Gastrocnemius medialis (tissue), 4 donors: ENCODE data around the gene ZBTB20. TPM values are rescaled to one million over a fixed set of nuclear protein-coding genes. Genes with fewer than 3 reads are reported as not detected.

ENCODE experiments used
- ATAC-seq, 2 donors: fragments of 150-250 bp; one replicate each; pipeline ENCODE4 v1.9.1; 2016
- DNase-seq, 2 donors: peaks; one replicate each; pipeline ENCODE4 v3.0.0-alpha.2; 2019
- H3K27ac ChIP-seq, 4 donors: fragments of 200-600 bp; sonication (generic); 1 replicate in 1 of 4; 2 replicates in 3 of 4; pipeline ENCODE4 v1.5.1; 2016 to 2018; ENCODE audit warnings: mild to moderate bottlenecking in 2 of 4, moderate library complexity in 1 of 4
- H3K27me3 ChIP-seq, 3 donors: fragments of 200-600 bp; sonication (generic) in 2 of 3; 1 replicate in 1 of 3; 2 replicates in 2 of 3; pipeline versions ENCODE4 v1.5.1 to v1.6.0; 2016 to 2019; ENCODE audit warnings: mild to moderate bottlenecking in 1 of 3, moderate library complexity in 1 of 3
- H3K36me3 ChIP-seq, 2 donors: fragments of 200-600 bp; sonication (generic) in 1 of 2; one replicate each; pipeline ENCODE4 v1.5.1; 2017 to 2018
- H3K4me1 ChIP-seq, 2 donors: fragments of 200-600 bp; sonication (generic) in 1 of 2; one replicate each; pipeline ENCODE4 v1.5.1; 2016 to 2017; ENCODE audit warnings: mild to moderate bottlenecking in 2 of 2
- H3K4me3 ChIP-seq, 4 donors: fragments of 200-600 bp; sonication (generic) in 3 of 4; 1 replicate in 1 of 4; 2 replicates in 3 of 4; pipeline ENCODE4 v1.5.1; 2016 to 2019; ENCODE audit warnings: mild to moderate bottlenecking in 2 of 4
- H3K9me3 ChIP-seq, 3 donors: fragments of 200-600 bp; sonication (generic) in 2 of 3; 1 replicate in 1 of 3; 2 replicates in 2 of 3; pipeline ENCODE4 v1.5.1; 2016 to 2019
- CTCF ChIP-seq, 5 experiments: fragments of 450-650 bp in 3 of 5; fragments of 200-600 bp in 2 of 5; sonication (generic) in 2 of 5; IDR thresholded peaks in 4 of 5; conservative IDR thresholded peaks in 1 of 5; 1 replicate in 4 of 5; 2 replicates in 1 of 5; pipeline ENCODE4 v1.5.1; 2016 to 2019; ENCODE audit warnings: antibody characterized with exemption in 5 of 5, mild to moderate bottlenecking in 3 of 5, moderate library complexity in 3 of 5
- POLR2A ChIP-seq, 2 donors: fragments of 450-650 bp; IDR thresholded peaks; one replicate each; pipeline ENCODE4 v1.6.1; 2017; ENCODE audit warnings: antibody characterized with exemption in 2 of 2, mild to moderate bottlenecking in 2 of 2, moderate library complexity in 2 of 2
- in situ Hi-C, 4 donors: fragments of 200-750 bp; cut with MboI; loops; one replicate each; pipeline versions ENCODE4 v1.15.0 to v1.8.0; 2017; ENCODE audit warnings: low sequenced_read_pairs in 4 of 4
- intact Hi-C: fragments of 100-400 bp; cut with DNase I; formaldehyde crosslinking; loops from one replicate; pipeline ENCODE4 v1.15.1; 2023; ENCODE audit warnings: low total_unique reads
- total RNA-seq, 4 donors: library from RNA; depleted of rRNA; stranded (reverse); fragments of >200 nt; gene quantifications; one replicate each; pipeline versions ENCODE4 v1.1.0 to v1.2.3, GENCODE V29; 2016

The ZBTB20 gene
- total RNA-seq, 4 donors from 2014 or later, result 47.6 to 86.5 (median 69.0) TPM

- TF ChIP-seq POLR2A (IDR thresholded peaks at IDR 0.05), result no peak
- no peak for TF ChIP-seq CTCF (IDR thresholded peaks at IDR 0.05 in 4 of 5, conservative IDR thresholded peaks at IDR 0.05 in 1 of 5)
Observed at GRCh38 chr3:114856835-114857234, 290.3 kb downstream of the ZBTB20 start.

GRCh38 chr3:114855839-114856238 is 291.2 kb downstream of the ZBTB20 start:
- DNase-seq, result no peak
- no peak overlapping the region for H3K27ac ChIP-seq
- intact Hi-C loops (no loop called here), in situ Hi-C loops (no loop called here)
- no peaks in the 10 kb centered on the region for H3K36me3 ChIP-seq
- no peaks in the 10 kb centered on the region for H3K27me3 ChIP-seq
- H3K4me3 ChIP-seq, result no peak overlapping the region
- TF ChIP-seq POLR2A (IDR thresholded peaks at IDR 0.05), result no peak
- TF ChIP-seq CTCF (IDR thresholded peaks at IDR 0.05 in 4 of 5, conservative IDR thresholded peaks at IDR 0.05 in 1 of 5), result no peak
- no peaks in the 10 kb centered on the region for H3K9me3 ChIP-seq
- peaks cover under 1 to 28% of the 10 kb centered on the region in 2 donors for H3K4me1 ChIP-seq
- no peak for ATAC-seq

More at GRCh38 chr3:114856835-114857234, 290.3 kb downstream of the ZBTB20 start:
- intact Hi-C loops (no loop called here), in situ Hi-C loops (no loop called here)
- DNase-seq (no peak), ATAC-seq (no peak)
- no peaks in the 10 kb centered on the region for H3K27me3 ChIP-seq
- no peak overlapping the region for H3K27ac ChIP-seq
- H3K9me3 ChIP-seq, result no peaks in the 10 kb centered on the region
- no peak overlapping the region for H3K4me3 ChIP-seq
- no peaks in the 10 kb centered on the region for H3K36me3 ChIP-seq
- peaks cover 11 to 31% of the 10 kb centered on the region in 2 donors for H3K4me1 ChIP-seq

GRCh38 chr3:114852966-114853365 is 294.1 kb downstream of the ZBTB20 start:
- intact Hi-C loops, result no loop called here
- H3K9me3 ChIP-seq, result no peaks in the 10 kb centered on the region
- H3K4me1 ChIP-seq, result peaks cover 17 to 28% of the 10 kb centered on the region in 2 donors
- H3K27ac ChIP-seq, result no peak overlapping the region
- no peaks in the 10 kb centered on the region for H3K27me3 ChIP-seq
- no peak for TF ChIP-seq CTCF (IDR thresholded peaks at IDR 0.05 in 4 of 5, conservative IDR thresholded peaks at IDR 0.05 in 1 of 5)
- TF ChIP-seq POLR2A (IDR thresholded peaks at IDR 0.05), result no peak
- ATAC-seq (no peak), DNase-seq (no peak)
- no peaks in the 10 kb centered on the region for H3K36me3 ChIP-seq
- H3K4me3 ChIP-seq, result no peak overlapping the region
- in situ Hi-C loops, result no loop called here

GRCh38 chr3:114850898-114851297 is 296.2 kb downstream of the ZBTB20 start:
- in situ Hi-C loops (no loop called here), intact Hi-C loops (no loop called here)
- peaks cover 33 to 34% of the 10 kb centered on the region in 2 donors for H3K4me1 ChIP-seq
- TF ChIP-seq CTCF (IDR thresholded peaks at IDR 0.05 in 4 of 5, conservative IDR thresholded peaks at IDR 0.05 in 1 of 5), result no peak
- TF ChIP-seq POLR2A (IDR thresholded peaks at IDR 0.05), result no peak
- H3K9me3 ChIP-seq, result no peaks in the 10 kb centered on the region
- H3K36me3 ChIP-seq, result no peaks in the 10 kb centered on the region
- no peak overlapping the region for H3K27ac ChIP-seq
- DNase-seq, result no peak
- no peak for ATAC-seq
- no peaks in the 10 kb centered on the region for H3K27me3 ChIP-seq
- H3K4me3 ChIP-seq, result no peak overlapping the region
